Activated T-helper 2 cell treated with anti-CD3 and anti-CD28 coated beads, Interferon-gamma antibody, Interleukin-2, Interleukin-4, amounts not matched to agents 10 μg/mL and 5 μg/mL and 100 μg/mL, durations not matched to agents 14 hours and 24 hours and 36 hours (primary cell): Measurements from ENCODE around the gene ESPN. TPM values are rescaled to one million over a fixed set of nuclear protein-coding genes. Genes with fewer than 3 reads are reported as not detected.
"Not testable (repeated sequence)": the region's sequence is repeated elsewhere in the genome, so short reads cannot be mapped to it uniquely, and the experiment has no call there.

Experiments
- DNase-seq: peaks from one replicate; pipeline ENCODE4 v3.0.0; 2021; ENCODE audit warnings: low spot score
- H3K27ac Mint-ChIP-seq: one replicate; pipeline ENCODE4 v1.8.0; 2021; ENCODE audit warnings: mixed read lengths
- H3K27me3 Mint-ChIP-seq: one replicate; pipeline ENCODE4 v1.8.0; 2021; ENCODE audit warnings: low read depth, mixed read lengths
- H3K36me3 Mint-ChIP-seq: one replicate; pipeline ENCODE4 v1.8.0; 2021; ENCODE audit warnings: low read depth, mixed read lengths
- H3K4me1 Mint-ChIP-seq: one replicate; pipeline ENCODE4 v1.8.0; 2021; ENCODE audit warnings: low read depth, mixed read lengths
- H3K4me3 Mint-ChIP-seq: one replicate; pipeline ENCODE4 v1.8.0; 2021; ENCODE audit warnings: low read depth, mild to moderate bottlenecking, moderate library complexity, mixed read lengths
- H3K9me3 Mint-ChIP-seq: one replicate; pipeline ENCODE4 v1.8.0; 2021; ENCODE audit warnings: mixed read lengths
- intact Hi-C: fragments of 100-400 bp; cut with micrococcal nuclease; formaldehyde crosslinking; loops from one replicate; pipeline ENCODE4 v1.15.1; 2023
- total RNA-seq: library from RNA; stranded (reverse); gene quantifications from 2 replicates; pipeline ENCODE4 v1.2.3, GENCODE V29; 2022

Gene ESPN
- total RNA-seq, 1 donor from 2014 or later = 1.0 TPM

GRCh38 chr1:6438047-6438525 lies 13.5 kb downstream of the ESPN start:
- peaks cover 27% of the 10 kb centered on the region for H3K27me3 Mint-ChIP-seq
- H3K27ac Mint-ChIP-seq = no peak overlapping the region
- peak; percentile 65 for DNase-seq
- intact Hi-C loops = loop anchor here (2.0 kb wide), 1 partner anchor 191 kb away; no protein-coding TSS in a partner anchor
- no peaks in the 10 kb centered on the region for H3K9me3 Mint-ChIP-seq
- no peak overlapping the region for H3K4me3 Mint-ChIP-seq
- H3K4me1 Mint-ChIP-seq = peaks cover 3% of the 10 kb centered on the region
- H3K36me3 Mint-ChIP-seq = no peaks in the 10 kb centered on the region

- Mint-ChIP-seq H3K36me3 (no peaks in the 10 kb centered on the region), H3K27me3 (peaks cover 27% of the 10 kb centered on the region), H3K9me3 (no peaks in the 10 kb centered on the region), H3K27ac (no peak overlapping the region), H3K4me3 (no peak overlapping the region), H3K4me1 (peaks cover 3% of the 10 kb centered on the region)
- intact Hi-C loops = no loop called here
- DNase-seq = peak; percentile 71
Measured at GRCh38 chr1:6440198-6441126, 15.9 kb downstream of the ESPN start.

GRCh38 chr1:6441586-6441985 lies 17.0 kb downstream of the ESPN start:
- peaks cover 3% of the 10 kb centered on the region for H3K4me1 Mint-ChIP-seq
- no peak overlapping the region for H3K27ac Mint-ChIP-seq
- no peaks in the 10 kb centered on the region for H3K36me3 Mint-ChIP-seq
- H3K9me3 Mint-ChIP-seq = no peaks in the 10 kb centered on the region
- H3K4me3 Mint-ChIP-seq = no peak overlapping the region
- DNase-seq = no peak
- peaks cover 35% of the 10 kb centered on the region for H3K27me3 Mint-ChIP-seq
- intact Hi-C loops = no loop called here

- intact Hi-C loops = no loop called here
- Mint-ChIP-seq H3K9me3 (no peaks in the 10 kb centered on the region), H3K4me3 (no peak overlapping the region), H3K27me3 (peaks cover 29% of the 10 kb centered on the region), H3K36me3 (no peaks in the 10 kb centered on the region), H3K27ac (no peak overlapping the region), H3K4me1 (peaks cover 5% of the 10 kb centered on the region)
- DNase-seq = no peak
Measured at GRCh38 chr1:6443339-6444115, 19.0 kb downstream of the ESPN start.

GRCh38 chr1:6444377-6444776 lies 19.8 kb downstream of the ESPN start:
- H3K27me3 Mint-ChIP-seq = peaks cover 30% of the 10 kb centered on the region
- no peak for DNase-seq
- H3K4me1 Mint-ChIP-seq = peaks cover 8% of the 10 kb centered on the region
- H3K27ac Mint-ChIP-seq = no peak overlapping the region
- no peaks in the 10 kb centered on the region for H3K9me3 Mint-ChIP-seq
- intact Hi-C loops = no loop called here
- no peak overlapping the region for H3K4me3 Mint-ChIP-seq
- no peaks in the 10 kb centered on the region for H3K36me3 Mint-ChIP-seq

- Mint-ChIP-seq H3K4me1 (peaks cover 9% of the 10 kb centered on the region), H3K4me3 (no peak overlapping the region), H3K27me3 (peaks cover 34% of the 10 kb centered on the region), H3K36me3 (no peaks in the 10 kb centered on the region), H3K27ac (no peak overlapping the region), H3K9me3 (no peaks in the 10 kb centered on the region)
- intact Hi-C loops = no loop called here
- no peak for DNase-seq
Measured at GRCh38 chr1:6445062-6445763, 20.6 kb downstream of the ESPN start.

- H3K27ac Mint-ChIP-seq, H3K9me3 Mint-ChIP-seq, H3K4me1 Mint-ChIP-seq, H3K4me3 Mint-ChIP-seq, intact Hi-C loops, H3K36me3 Mint-ChIP-seq, DNase-seq: not testable (repeated sequence)
- peaks cover 41% of the 10 kb centered on the region for H3K27me3 Mint-ChIP-seq
Measured at GRCh38 chr1:6445929-6446328, 21.4 kb downstream of the ESPN start.

GRCh38 chr1:6446665-6447015 lies 22.1 kb downstream of the ESPN start:
- Mint-ChIP-seq H3K4me3 (no peak overlapping the region), H3K36me3 (no peaks in the 10 kb centered on the region), H3K9me3 (no peaks in the 10 kb centered on the region), H3K4me1 (peaks cover 9% of the 10 kb centered on the region), H3K27me3 (peaks cover 37% of the 10 kb centered on the region), H3K27ac (no peak overlapping the region)
- intact Hi-C loops = no loop called here
- DNase-seq = no peak

GRCh38 chr1:6447016-6447817 lies 22.6 kb downstream of the ESPN start:
- H3K27ac Mint-ChIP-seq = no peak overlapping the region
- no peaks in the 10 kb centered on the region for H3K9me3 Mint-ChIP-seq
- no peak for DNase-seq
- intact Hi-C loops = no loop called here
- peaks cover 9% of the 10 kb centered on the region for H3K4me1 Mint-ChIP-seq
- no peaks in the 10 kb centered on the region for H3K36me3 Mint-ChIP-seq
- H3K4me3 Mint-ChIP-seq = no peak overlapping the region
- peaks cover 38% of the 10 kb centered on the region for H3K27me3 Mint-ChIP-seq

- Mint-ChIP-seq H3K4me1 (peaks cover 9% of the 10 kb centered on the region), H3K4me3 (no peak overlapping the region), H3K27me3 (peaks cover 43% of the 10 kb centered on the region), H3K27ac (no peak overlapping the region), H3K9me3 (no peaks in the 10 kb centered on the region), H3K36me3 (no peaks in the 10 kb centered on the region)
- DNase-seq = no peak
- intact Hi-C loops = no loop called here
Measured at GRCh38 chr1:6447818-6448748, 23.5 kb downstream of the ESPN start.
